K562 (cell line): ENCODE measurements around the gene ACTR3C. TPM values are rescaled to one million over a fixed set of nuclear protein-coding genes. Genes with fewer than 3 reads are reported as not detected.
A peak's percentile ranks its signal among the peaks of the same experiment; 100 is the strongest.

Experiments used
- KLF1 ChIP-seq: fragments of 450-650 bp; IDR thresholded peaks from 2 replicates; pipeline ENCODE4 v1.6.1; 2016; ENCODE audit warnings: missing genetic modification characterization, missing compliant biosample characterization
- NCOA6 ChIP-seq: fragments of 450-650 bp; IDR thresholded peaks from 2 replicates; pipeline ENCODE4 v1.6.1; 2017; ENCODE audit warnings: mild to moderate bottlenecking
- PHB ChIP-seq: fragments of 250-450 bp; sonication (Bioruptor Pico); IDR thresholded peaks from 2 replicates; pipeline ENCODE4 v1.5.0; 2021
- PRPF4 ChIP-seq: fragments of 200-400 bp; formaldehyde crosslinking; IDR thresholded peaks from one replicate; pipeline ENCODE4 v1.6.1; 2017; ENCODE audit warnings: low read length, low read depth, mild to moderate bottlenecking; ENCODE audit not compliant: insufficient read depth, poor library complexity, severe bottlenecking
- PURB ChIP-seq: sonication (generic); formaldehyde crosslinking; IDR thresholded peaks from 2 replicates; pipeline ENCODE4 v1.9.0; 2021; ENCODE audit warnings: low read depth, mild to moderate bottlenecking, missing genetic modification reagents
- RBM22 ChIP-seq: fragments of 200-400 bp; formaldehyde crosslinking; IDR thresholded peaks from 2 replicates; pipeline ENCODE4 v1.6.1; 2018; ENCODE audit warnings: low read length, low read depth; ENCODE audit not compliant: poor library complexity, severe bottlenecking
- RFX5 ChIP-seq: IDR thresholded peaks from 2 replicates; pipeline ENCODE4 v1.6.1; 2011; ENCODE audit warnings: low read depth, mild to moderate bottlenecking, improper control_type of control experiment, low read length
- SOX6 ChIP-seq: fragments of 450-650 bp; IDR thresholded peaks from 2 replicates; pipeline ENCODE4 v1.6.1; 2014; ENCODE audit warnings: mild to moderate bottlenecking
- ZBED1 ChIP-seq: IDR thresholded peaks from 2 replicates; pipeline ENCODE4 v1.6.1; 2014
- ZNF232 ChIP-seq: sonication (generic); formaldehyde crosslinking; IDR thresholded peaks from 2 replicates; pipeline ENCODE4 v1.8.0; 2022; ENCODE audit warnings: mild to moderate bottlenecking, missing genetic modification reagents
- ZNF444 ChIP-seq: fragments of 250-450 bp; sonication (Bioruptor Pico); IDR thresholded peaks from 2 replicates; pipeline ENCODE4 v1.4.0; 2020; ENCODE audit warnings: mild to moderate bottlenecking, moderate library complexity
- ZNF778 ChIP-seq: fragments of 450-650 bp; formaldehyde crosslinking; IDR thresholded peaks from 2 replicates; pipeline ENCODE4 v1.4.0; 2020; ENCODE audit warnings: mild to moderate bottlenecking, moderate library complexity
- ZNF780A ChIP-seq: fragments of 250-450 bp; sonication (Bioruptor Pico); IDR thresholded peaks from 2 replicates; pipeline ENCODE4 v1.5.0; 2021; ENCODE audit warnings: mild to moderate bottlenecking
- polyA plus RNA-seq, 8 experiments: library from polyadenylated mRNA; depleted of rRNA in 4 of 8; stranded (reverse) in 5 of 8; unstranded in 3 of 8; fragments of >200 nt; fragmentation: Nextera tagmentation in 2 of 8; fragmentation: Illumina TruSeq in 1 of 8; extraction: Ambion mirVana in 2 of 8; extraction: Trizol in 1 of 8; gene quantifications; 2 replicates each; pipeline versions ENCODE4 v1.2.1 to v1.2.3, GENCODE V29; 2011 to 2014; ENCODE audit warnings: inconsistent platforms in 1 of 8, missing spikeins in 1 of 8
- total RNA-seq, 7 experiments: library from RNA; depleted of rRNA in 6 of 7; stranded (reverse); fragments of >200 nt in 6 of 7; fragmentation: Illumina TruSeq in 2 of 7; extraction: Trizol in 2 of 7; gene quantifications; 2 replicates each; pipeline versions ENCODE4 v1.2.1 to v1.2.3, GENCODE V29; 2011 to 2021; ENCODE audit warnings: low replicate concordance in 1 of 7
- TF ChIP-seq, protein P1 (sequence below): fragments of 450-650 bp; formaldehyde crosslinking; IDR thresholded peaks from 2 replicates; pipeline ENCODE4 v1.4.0; 2020; ENCODE audit warnings: mild to moderate bottlenecking, mixed read lengths
- TF ChIP-seq, protein P2 (sequence below): fragments of 450-650 bp; formaldehyde crosslinking; conservative IDR thresholded peaks from 2 replicates; pipeline ENCODE4 v1.4.0; 2022; ENCODE audit warnings: mild to moderate bottlenecking, missing genetic modification characterization
- TF ChIP-seq, protein P3 (sequence below): fragments of 450-650 bp; formaldehyde crosslinking; IDR thresholded peaks from 2 replicates; pipeline ENCODE4 v1.4.0; 2020; ENCODE audit warnings: mild to moderate bottlenecking, moderate library complexity
- TF ChIP-seq, protein P4 (sequence below): fragments of 200-400 bp; formaldehyde crosslinking; IDR thresholded peaks from 2 replicates; pipeline ENCODE4 v1.6.1; 2017; ENCODE audit warnings: mild to moderate bottlenecking, low read depth, low read length, moderate library complexity
- TF ChIP-seq, protein P5 (sequence below): fragments of 450-650 bp; IDR thresholded peaks from 2 replicates; pipeline ENCODE4 v1.7.0; 2016; ENCODE audit warnings: borderline replicate concordance

ACTR3C gene
- total and polyA plus RNA-seq, 9 of the 15 experiments (the other 6 are each of a cell fraction or from before 2014, with no cell fraction given) = 9.0 to 35.4 (median 13.3) TPM

DNA sequence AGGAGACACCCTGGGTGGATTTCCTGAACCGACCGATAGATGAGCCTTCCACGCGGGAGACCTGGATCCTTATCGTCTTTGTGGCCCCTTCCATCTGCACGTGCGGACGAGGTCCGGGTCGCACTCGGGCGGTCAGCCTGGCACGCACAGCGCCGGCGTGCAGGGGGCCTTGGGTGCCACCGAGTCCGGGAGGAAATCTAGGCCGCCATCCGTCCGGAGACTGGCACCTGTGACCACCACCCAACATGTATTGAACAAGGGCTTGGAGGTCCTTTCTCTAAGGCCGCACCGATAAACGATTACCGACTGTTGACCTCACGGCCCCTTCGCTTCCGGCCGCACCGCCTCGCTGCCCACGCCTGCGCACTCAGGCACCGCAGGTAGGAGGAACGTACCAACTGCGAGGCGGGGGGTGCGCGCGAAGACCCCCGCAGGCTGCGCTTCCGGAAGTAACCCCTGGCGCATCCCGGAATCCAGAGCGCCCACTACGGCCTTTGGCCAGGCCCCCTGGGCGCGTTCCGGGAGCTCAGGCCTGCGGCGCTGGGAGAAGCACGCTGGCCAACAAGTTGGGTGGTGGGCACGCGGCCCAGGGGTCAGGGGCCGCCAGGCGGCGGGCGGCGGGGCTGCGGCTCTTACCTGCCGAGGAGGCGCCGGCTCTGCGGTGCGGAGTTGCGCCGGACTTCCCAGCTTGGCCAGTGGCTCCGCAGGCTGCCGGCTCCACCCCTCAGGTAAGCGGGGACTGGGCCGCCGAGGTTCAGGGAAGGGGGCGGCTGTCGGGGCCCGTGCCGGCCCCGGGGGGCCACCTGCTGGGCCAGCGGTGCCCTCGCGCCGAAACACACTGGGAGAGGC is at the start of gene ACTR3C, which contains the start of gene LRRC61 (continued):
- TF ChIP-seq, protein P1, sequence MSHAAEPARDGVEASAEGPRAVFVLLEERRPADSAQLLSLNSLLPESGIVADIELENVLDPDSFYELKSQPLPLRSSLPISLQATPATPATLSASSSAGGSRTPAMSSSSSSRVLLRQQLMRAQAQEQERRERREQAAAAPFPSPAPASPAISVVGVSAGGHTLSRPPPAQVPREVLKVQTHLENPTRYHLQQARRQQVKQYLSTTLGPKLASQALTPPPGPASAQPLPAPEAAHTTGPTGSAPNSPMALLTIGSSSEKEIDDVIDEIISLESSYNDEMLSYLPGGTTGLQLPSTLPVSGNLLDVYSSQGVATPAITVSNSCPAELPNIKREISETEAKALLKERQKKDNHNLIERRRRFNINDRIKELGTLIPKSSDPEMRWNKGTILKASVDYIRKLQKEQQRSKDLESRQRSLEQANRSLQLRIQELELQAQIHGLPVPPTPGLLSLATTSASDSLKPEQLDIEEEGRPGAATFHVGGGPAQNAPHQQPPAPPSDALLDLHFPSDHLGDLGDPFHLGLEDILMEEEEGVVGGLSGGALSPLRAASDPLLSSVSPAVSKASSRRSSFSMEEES (CRISPR knock-in tag) = no peak; the same call in 1 of the 2 replicates
- TF ChIP-seq ZNF778 (no peak), PURB (CRISPR knock-in tag) (peak; percentile 69; the same call in 1 of the 2 replicates), RFX5 (no peak), PHB (CRISPR knock-in tag) (peak; percentile 74; the same call in 1 of the 2 replicates), RBM22 (peak; percentile 78), ZNF780A (CRISPR knock-in tag) (no peak), ZNF444 (peak; percentile 64; the same call in 1 of the 2 replicates), NCOA6 (no peak), ZBED1 (no peak; the same call in 1 of the 2 replicates), KLF1 (tag) (peak; percentile 83), ZNF232 (CRISPR knock-in tag) (peak; percentile 97), SOX6 (peak; percentile 82), PRPF4 (no peak)
- TF ChIP-seq, protein P2, sequence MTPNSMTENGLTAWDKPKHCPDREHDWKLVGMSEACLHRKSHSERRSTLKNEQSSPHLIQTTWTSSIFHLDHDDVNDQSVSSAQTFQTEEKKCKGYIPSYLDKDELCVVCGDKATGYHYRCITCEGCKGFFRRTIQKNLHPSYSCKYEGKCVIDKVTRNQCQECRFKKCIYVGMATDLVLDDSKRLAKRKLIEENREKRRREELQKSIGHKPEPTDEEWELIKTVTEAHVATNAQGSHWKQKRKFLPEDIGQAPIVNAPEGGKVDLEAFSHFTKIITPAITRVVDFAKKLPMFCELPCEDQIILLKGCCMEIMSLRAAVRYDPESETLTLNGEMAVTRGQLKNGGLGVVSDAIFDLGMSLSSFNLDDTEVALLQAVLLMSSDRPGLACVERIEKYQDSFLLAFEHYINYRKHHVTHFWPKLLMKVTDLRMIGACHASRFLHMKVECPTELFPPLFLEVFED (CRISPR knock-in tag) = peak; percentile 69; the same call in 1 of the 2 replicates
- TF ChIP-seq, protein P3, sequence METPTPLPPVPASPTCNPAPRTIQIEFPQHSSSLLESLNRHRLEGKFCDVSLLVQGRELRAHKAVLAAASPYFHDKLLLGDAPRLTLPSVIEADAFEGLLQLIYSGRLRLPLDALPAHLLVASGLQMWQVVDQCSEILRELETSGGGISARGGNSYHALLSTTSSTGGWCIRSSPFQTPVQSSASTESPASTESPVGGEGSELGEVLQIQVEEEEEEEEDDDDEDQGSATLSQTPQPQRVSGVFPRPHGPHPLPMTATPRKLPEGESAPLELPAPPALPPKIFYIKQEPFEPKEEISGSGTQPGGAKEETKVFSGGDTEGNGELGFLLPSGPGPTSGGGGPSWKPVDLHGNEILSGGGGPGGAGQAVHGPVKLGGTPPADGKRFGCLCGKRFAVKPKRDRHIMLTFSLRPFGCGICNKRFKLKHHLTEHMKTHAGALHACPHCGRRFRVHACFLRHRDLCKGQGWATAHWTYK (CRISPR knock-in tag) = peak; percentile 95
- TF ChIP-seq, protein P4, sequence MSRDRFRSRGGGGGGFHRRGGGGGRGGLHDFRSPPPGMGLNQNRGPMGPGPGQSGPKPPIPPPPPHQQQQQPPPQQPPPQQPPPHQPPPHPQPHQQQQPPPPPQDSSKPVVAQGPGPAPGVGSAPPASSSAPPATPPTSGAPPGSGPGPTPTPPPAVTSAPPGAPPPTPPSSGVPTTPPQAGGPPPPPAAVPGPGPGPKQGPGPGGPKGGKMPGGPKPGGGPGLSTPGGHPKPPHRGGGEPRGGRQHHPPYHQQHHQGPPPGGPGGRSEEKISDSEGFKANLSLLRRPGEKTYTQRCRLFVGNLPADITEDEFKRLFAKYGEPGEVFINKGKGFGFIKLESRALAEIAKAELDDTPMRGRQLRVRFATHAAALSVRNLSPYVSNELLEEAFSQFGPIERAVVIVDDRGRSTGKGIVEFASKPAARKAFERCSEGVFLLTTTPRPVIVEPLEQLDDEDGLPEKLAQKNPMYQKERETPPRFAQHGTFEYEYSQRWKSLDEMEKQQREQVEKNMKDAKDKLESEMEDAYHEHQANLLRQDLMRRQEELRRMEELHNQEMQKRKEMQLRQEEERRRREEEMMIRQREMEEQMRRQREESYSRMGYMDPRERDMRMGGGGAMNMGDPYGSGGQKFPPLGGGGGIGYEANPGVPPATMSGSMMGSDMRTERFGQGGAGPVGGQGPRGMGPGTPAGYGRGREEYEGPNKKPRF = no peak
- TF ChIP-seq, protein P5, sequence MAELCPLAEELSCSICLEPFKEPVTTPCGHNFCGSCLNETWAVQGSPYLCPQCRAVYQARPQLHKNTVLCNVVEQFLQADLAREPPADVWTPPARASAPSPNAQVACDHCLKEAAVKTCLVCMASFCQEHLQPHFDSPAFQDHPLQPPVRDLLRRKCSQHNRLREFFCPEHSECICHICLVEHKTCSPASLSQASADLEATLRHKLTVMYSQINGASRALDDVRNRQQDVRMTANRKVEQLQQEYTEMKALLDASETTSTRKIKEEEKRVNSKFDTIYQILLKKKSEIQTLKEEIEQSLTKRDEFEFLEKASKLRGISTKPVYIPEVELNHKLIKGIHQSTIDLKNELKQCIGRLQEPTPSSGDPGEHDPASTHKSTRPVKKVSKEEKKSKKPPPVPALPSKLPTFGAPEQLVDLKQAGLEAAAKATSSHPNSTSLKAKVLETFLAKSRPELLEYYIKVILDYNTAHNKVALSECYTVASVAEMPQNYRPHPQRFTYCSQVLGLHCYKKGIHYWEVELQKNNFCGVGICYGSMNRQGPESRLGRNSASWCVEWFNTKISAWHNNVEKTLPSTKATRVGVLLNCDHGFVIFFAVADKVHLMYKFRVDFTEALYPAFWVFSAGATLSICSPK = no peak
